HK-2 (cell line): ENCODE data around the gene NR1I3.

ENCODE experiments used
- DNase-seq: peaks from one replicate; pipeline ENCODE4 v3.0.0-alpha.2; 2018; ENCODE audit not compliant: unreplicated experiment

Gene NR1I3

GRCh38 chr1:161218301-161219077 lies 19.5 kb downstream of the NR1I3 start:
- DNase-seq = no peak

GRCh38 chr1:161217831-161218230 lies 20.2 kb downstream of the NR1I3 start:
- no peak for DNase-seq

GRCh38 chr1:161216945-161217712 lies 20.9 kb downstream of the NR1I3 start:
- peak; percentile 67 for DNase-seq

- no peak for DNase-seq
Measured at GRCh38 chr1:161215076-161215475, 22.9 kb downstream of the NR1I3 start, which contains the start of gene FCER1G. TSS of gene FCER1G (plus strand) at chr1:161215295. CDS start at chr1:161215322, 27 bp downstream.

- no peak for DNase-seq
Measured at GRCh38 chr1:161214369-161214768, 23.6 kb downstream of the NR1I3 start.

- DNase-seq = peak; percentile 76
Measured at GRCh38 chr1:161209790-161210409, 28.1 kb downstream of the NR1I3 start.

GRCh38 chr1:161207173-161207572 lies 30.8 kb downstream of the NR1I3 start:
- DNase-seq = no peak

GRCh38 chr1:161206411-161207140 lies 31.4 kb downstream of the NR1I3 start:
- no peak for DNase-seq

GRCh38 chr1:161201836-161202712 lies 35.9 kb downstream of the NR1I3 start, which contains the start of gene NDUFS2:
TSS of gene NDUFS2 (plus strand) at chr1:161202367. CDS start at chr1:161202386, 19 bp downstream.
- DNase-seq = peak; percentile 96

- no peak for DNase-seq
Measured at GRCh38 chr1:161200992-161201835, 36.8 kb downstream of the NR1I3 start.

GRCh38 chr1:161200421-161200991 lies 37.5 kb downstream of the NR1I3 start:
- DNase-seq = no peak

- no peak for DNase-seq
Measured at GRCh38 chr1:161199506-161200139, 38.4 kb downstream of the NR1I3 start.

- DNase-seq = no peak
Measured at GRCh38 chr1:161198897-161199431, 39.0 kb downstream of the NR1I3 start, which contains the start of gene ADAMTS4. TSS of gene ADAMTS4 (minus strand) at chr1:161199054. CDS start at chr1:161198627, 427 bp downstream.

- DNase-seq = no peak
Measured at GRCh38 chr1:161198194-161198896, 39.7 kb downstream of the NR1I3 start.

GRCh38 chr1:161197560-161198193 lies 40.3 kb downstream of the NR1I3 start:
- DNase-seq = no peak

- DNase-seq = no peak
Measured at GRCh38 chr1:161196521-161197451, 41.2 kb downstream of the NR1I3 start.
